Aorta (tissue), 5 donors: Measurements from ENCODE around the gene SLC35B3. TPM values are rescaled to one million over a fixed set of nuclear protein-coding genes. Genes with fewer than 3 reads are reported as not detected.

Experiments used
- ATAC-seq: fragments of 200-7000 bp; cut with Tn5 transposase; one replicate; pipeline ENCODE4 v1.9.1; 2022; ENCODE audit warnings: moderate library complexity; ENCODE audit not compliant: low FRiP score
- DNase-seq, 2 donors: peaks; one replicate each; pipeline ENCODE4 v3.0.0-alpha.2; 2020
- H3K27ac ChIP-seq, 2 donors: one replicate each; pipeline ENCODE4 v1.5.1; 2013; ENCODE audit warnings: low read length in 2 of 2, mild to moderate bottlenecking in 2 of 2, moderate library complexity in 2 of 2, control low read depth in 1 of 2, inconsistent platforms in 1 of 2, low read depth in 1 of 2
- H3K27me3 ChIP-seq, 2 donors: one replicate each; pipeline ENCODE4 v1.6.1; 2013; ENCODE audit warnings: control low read depth in 1 of 2, low read length in 1 of 2, mild to moderate bottlenecking in 1 of 2, moderate library complexity in 1 of 2; ENCODE audit not compliant: insufficient read depth in 2 of 2, control insufficient read depth in 1 of 2
- H3K36me3 ChIP-seq, 2 donors: one replicate each; pipeline ENCODE4 v1.6.1; 2013; ENCODE audit warnings: control low read depth in 1 of 2, low read length in 1 of 2, mild to moderate bottlenecking in 1 of 2; ENCODE audit not compliant: insufficient read depth in 2 of 2, control insufficient read depth in 1 of 2
- H3K4me1 ChIP-seq, 2 donors: one replicate each; pipeline ENCODE4 v1.6.1; 2013; ENCODE audit warnings: low read length in 2 of 2, control low read depth in 1 of 2, mild to moderate bottlenecking in 1 of 2, moderate library complexity in 1 of 2; ENCODE audit not compliant: insufficient read depth in 2 of 2, control insufficient read depth in 1 of 2
- H3K4me3 ChIP-seq, 2 donors: one replicate each; pipeline ENCODE4 v1.5.1; 2013; ENCODE audit warnings: low read length in 2 of 2, control low read depth in 1 of 2, mild to moderate bottlenecking in 1 of 2
- H3K9me3 ChIP-seq: one replicate; pipeline ENCODE4 v1.6.1; 2013; ENCODE audit warnings: mild to moderate bottlenecking, low read length; ENCODE audit not compliant: control insufficient read depth
- WGBS, 2 donors: extraction: QIAGEN DNeasy Blood & Tissue Kit; methylation state at CpG; one replicate each; pipeline ENCODE4 v1.1.7; 2013; 5-methylcytosine and 5-hydroxymethylcytosine counted together
- intact Hi-C, 2 donors: fragments of 100-400 bp; cut with DNase I; formaldehyde crosslinking; loops; one replicate each; pipeline versions ENCODE4 v1.14.2 to v1.15.0; 2022
- polyA plus RNA-seq, 2 donors: library from polyadenylated mRNA; stranded (reverse); fragments of 200-250 nt; gene quantifications; one replicate each; pipeline ENCODE4 v1.2.3, GENCODE V29; 2013
- total RNA-seq, 2 donors: library from RNA; stranded (reverse); fragmentation: NEBNext Ultra II Directional; extraction: Animal tissue kit (Norgen Biotek cat#: 25700); gene quantifications; one replicate each; pipeline ENCODE4 v1.2.1, GENCODE V29; 2021
- donor health status: healthy with polysubstance abuse.
- donor health status: Bipolar disorder and iron deficiency.
- donor health status: DM: no; HTN: no; CAD: no.
- donor health status: DM: no; HTN: no; CAD: no.
- donor health status: DM: yes; HTN: yes; CAD: no.

Gene SLC35B3
- total and polyA plus RNA-seq, 4 donors = 17.2 to 22.4 (median 18.3) TPM

- WGBS, 2 donors = 73% methylated on average over 1 of the region's 1 CpG
- no peaks in the 10 kb centered on the region for H3K27me3 ChIP-seq
- intact Hi-C loops = no loop called here
- H3K4me1 ChIP-seq = no peaks in the 10 kb centered on the region
- DNase-seq (no peak), ATAC-seq (no peak)
- H3K27ac ChIP-seq = no peak overlapping the region
- H3K9me3 ChIP-seq = no peaks in the 10 kb centered on the region
- H3K4me3 ChIP-seq = no peak overlapping the region
- H3K36me3 ChIP-seq = peaks cover 0 to 2% of the 10 kb centered on the region in 2 donors
These were observed 34.7 kb downstream of the SLC35B3 start for GRCh38 chr6:8400663-8401062.

- intact Hi-C loops = no loop called here
- WGBS, 2 donors = 54 to 60% methylated on average over 2 of the region's 2 CpGs
- Histone ChIP-seq H3K4me3 (no peak overlapping the region), H3K4me1 (no peaks in the 10 kb centered on the region), H3K27me3 (no peaks in the 10 kb centered on the region), H3K9me3 (no peaks in the 10 kb centered on the region), H3K36me3 (no peaks in the 10 kb centered on the region), H3K27ac (no peak overlapping the region)
- ATAC-seq (no peak), DNase-seq (no peak)
These were observed 42.8 kb downstream of the SLC35B3 start for GRCh38 chr6:8392569-8392968.

- H3K36me3 ChIP-seq = no peaks in the 10 kb centered on the region
- no peak for DNase-seq
- no peak for ATAC-seq
- no peaks in the 10 kb centered on the region for H3K9me3 ChIP-seq
- H3K27me3 ChIP-seq = no peaks in the 10 kb centered on the region
- no peak overlapping the region for H3K27ac ChIP-seq
- intact Hi-C loops = no loop called here
- H3K4me1 ChIP-seq = no peaks in the 10 kb centered on the region
- H3K4me3 ChIP-seq = no peak overlapping the region
These were observed 43.4 kb downstream of the SLC35B3 start for GRCh38 chr6:8391934-8392333.

- no peaks in the 10 kb centered on the region for H3K36me3 ChIP-seq
- H3K4me3 ChIP-seq = no peak overlapping the region
- no peaks in the 10 kb centered on the region for H3K27me3 ChIP-seq
- DNase-seq (no peak), ATAC-seq (no peak)
- no peaks in the 10 kb centered on the region for H3K4me1 ChIP-seq
- WGBS, 2 donors = 71 to 73% methylated on average over 4 of the region's 4 CpGs
- intact Hi-C loops = no loop called here
- H3K9me3 ChIP-seq = no peaks in the 10 kb centered on the region
- H3K27ac ChIP-seq = no peak overlapping the region
These were observed 46.1 kb downstream of the SLC35B3 start for GRCh38 chr6:8389036-8389818.

GRCh38 chr6:8387942-8388437, 47.4 kb downstream of the SLC35B3 start:
- ATAC-seq (no peak), DNase-seq (no peak)
- H3K4me1 ChIP-seq = no peaks in the 10 kb centered on the region
- H3K4me3 ChIP-seq = no peak overlapping the region
- H3K36me3 ChIP-seq = no peaks in the 10 kb centered on the region
- intact Hi-C loops = no loop called here
- 78 to 87% methylated on average over 11 of the region's 11 CpGs for WGBS, 2 donors
- H3K9me3 ChIP-seq = no peaks in the 10 kb centered on the region
- no peak overlapping the region for H3K27ac ChIP-seq
- H3K27me3 ChIP-seq = no peaks in the 10 kb centered on the region

- 79 to 80% methylated on average over 2 of the region's 2 CpGs for WGBS, 2 donors
- H3K27me3 ChIP-seq = no peaks in the 10 kb centered on the region
- H3K36me3 ChIP-seq = no peaks in the 10 kb centered on the region
- ATAC-seq (no peak), DNase-seq (no peak)
- H3K4me1 ChIP-seq = no peaks in the 10 kb centered on the region
- intact Hi-C loops = no loop called here
- no peaks in the 10 kb centered on the region for H3K9me3 ChIP-seq
- no peak overlapping the region for H3K27ac ChIP-seq
- no peak overlapping the region for H3K4me3 ChIP-seq
These were observed 51.8 kb downstream of the SLC35B3 start for GRCh38 chr6:8383584-8383983.

GRCh38 chr6:8382434-8382833, 52.9 kb downstream of the SLC35B3 start:
- H3K27me3 ChIP-seq = no peaks in the 10 kb centered on the region
- H3K4me1 ChIP-seq = no peaks in the 10 kb centered on the region
- no peak overlapping the region for H3K27ac ChIP-seq
- H3K9me3 ChIP-seq = no peaks in the 10 kb centered on the region
- intact Hi-C loops = no loop called here
- H3K4me3 ChIP-seq = no peak overlapping the region
- no peak for DNase-seq
- H3K36me3 ChIP-seq = no peaks in the 10 kb centered on the region
- 15 to 20% methylated on average over 1 of the region's 1 CpG for WGBS, 2 donors
- ATAC-seq = no peak

DNA sequence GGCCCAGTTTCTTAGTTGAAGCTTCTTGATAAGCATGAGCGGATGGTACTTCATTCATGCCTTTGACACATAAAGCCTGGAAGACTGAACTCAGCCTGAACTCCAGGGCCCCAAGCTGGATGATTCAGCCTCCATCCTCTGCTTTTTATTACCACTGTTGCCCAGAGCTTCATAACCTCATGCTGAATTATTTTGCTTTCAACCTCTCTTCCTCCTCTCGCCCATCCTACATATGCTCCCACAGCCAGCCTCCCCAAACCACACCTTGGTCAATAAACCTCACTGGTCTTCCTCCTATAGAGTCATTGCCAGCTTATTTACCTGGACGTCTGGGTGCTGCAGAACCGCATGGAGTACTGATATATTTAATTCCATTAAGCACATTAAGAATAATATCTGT, 59.4 kb downstream of the SLC35B3 start:
- no peaks in the 10 kb centered on the region for H3K4me1 ChIP-seq
- 76 to 79% methylated on average over 4 of the region's 4 CpGs for WGBS, 2 donors

More for the DNA sequence above, 59.4 kb downstream of the SLC35B3 start:
- DNase-seq = no peak
- H3K9me3 ChIP-seq = no peaks in the 10 kb centered on the region
- no peaks in the 10 kb centered on the region for H3K27me3 ChIP-seq
- intact Hi-C loops = no loop called here
- H3K4me3 ChIP-seq = no peak overlapping the region
- no peak for ATAC-seq
- no peaks in the 10 kb centered on the region for H3K36me3 ChIP-seq
- H3K27ac ChIP-seq = no peak overlapping the region
